IgD-negative memory B cell (primary cell): Measurements from ENCODE around the gene TXNDC17. TPM values are rescaled to one million over a fixed set of nuclear protein-coding genes. Genes with fewer than 3 reads are reported as not detected.
A peak's percentile ranks its signal among the peaks of the same experiment; 100 is the strongest.
"Not testable (repeated sequence)": the region's sequence is repeated elsewhere in the genome, so short reads cannot be mapped to it uniquely, and the experiment has no call there.

Source experiments
- H3K27ac Mint-ChIP-seq, 3 donors: one replicate each; pipeline ENCODE4 v1.8.0; 2020 to 2022; ENCODE audit warnings: mild to moderate bottlenecking in 3 of 3, mixed read lengths in 3 of 3, moderate library complexity in 1 of 3
- H3K27me3 Mint-ChIP-seq: one replicate; pipeline ENCODE4 v1.8.0; 2021; ENCODE audit warnings: mixed read lengths
- H3K36me3 Mint-ChIP-seq: one replicate; pipeline ENCODE4 v1.8.0; 2020; ENCODE audit warnings: mild to moderate bottlenecking, mixed read lengths
- H3K4me1 Mint-ChIP-seq, 3 donors: one replicate each; pipeline ENCODE4 v1.8.0; 2020 to 2022; ENCODE audit warnings: mixed read lengths in 3 of 3, mild to moderate bottlenecking in 1 of 3
- H3K4me3 Mint-ChIP-seq, 4 donors: one replicate each; pipeline ENCODE4 v1.8.0; 2020 to 2022; ENCODE audit warnings: mild to moderate bottlenecking in 4 of 4, mixed read lengths in 4 of 4, moderate library complexity in 3 of 4
- H3K9me3 Mint-ChIP-seq, 3 donors: one replicate each; pipeline ENCODE4 v1.8.0; 2020 to 2021; ENCODE audit warnings: mixed read lengths in 3 of 3, mild to moderate bottlenecking in 1 of 3
- polyA plus RNA-seq: library from polyadenylated mRNA; unstranded; fragments of 300-500 nt; fragmentation: Illumina TruSeq; gene quantifications from one replicate; pipeline ENCODE4 v1.2.3, GENCODE V29; 2021

TXNDC17 gene
- polyA plus RNA-seq, 1 donor from 2014 or later, result 81.7 TPM

- Mint-ChIP-seq H3K27ac (peak overlapping the region in 1 of 3 donors; percentile 76), H3K27me3 (peaks cover 14% of the 10 kb centered on the region)
- not testable (repeated sequence) for H3K36me3 Mint-ChIP-seq, H3K4me3 Mint-ChIP-seq, H3K4me1 Mint-ChIP-seq, H3K9me3 Mint-ChIP-seq
These were observed 51.1 kb downstream of the TXNDC17 start for GRCh38 chr17:6691958-6692357.

Other genes with a start within 250 kb of the TXNDC17 start
- not detected for gene AIPL1, start 205.9 kb upstream of the TXNDC17 start, polyA plus RNA-seq
- gene PIMREG, start 196.6 kb upstream of the TXNDC17 start, polyA plus RNA-seq, result not detected
- not detected for gene PITPNM3, start 84.5 kb upstream of the TXNDC17 start, polyA plus RNA-seq
- 4.0 TPM for gene KIAA0753, start 349 bp upstream of the TXNDC17 start, polyA plus RNA-seq
- gene MED31, start 10.5 kb downstream of the TXNDC17 start, polyA plus RNA-seq, result 33.3 TPM
- gene C17orf100, start 10.7 kb downstream of the TXNDC17 start, polyA plus RNA-seq, result 8.0 TPM
- 0.30 TPM for gene SLC13A5, start 72.3 kb downstream of the TXNDC17 start, polyA plus RNA-seq
- 76.2 TPM for gene XAF1, start 115.0 kb downstream of the TXNDC17 start, polyA plus RNA-seq
- not detected for gene FBXO39, start 135.2 kb downstream of the TXNDC17 start, polyA plus RNA-seq
- not detected for gene TEKT1, start 190.7 kb downstream of the TXNDC17 start, polyA plus RNA-seq